Spleen (tissue), 7 donors: ENCODE results near the gene PRIMPOL.
"Not testable (repeated sequence)": the region's sequence is repeated elsewhere in the genome, so short reads cannot be mapped to it uniquely, and the experiment has no call there.

Experiments used
- POLR2A ChIP-seq, 3 donors: fragments of 450-650 bp; IDR thresholded peaks; one replicate each; pipeline ENCODE4 v1.5.1; 2017; ENCODE audit warnings: antibody characterized with exemption in 3 of 3, mild to moderate bottlenecking in 1 of 3
- TF ChIP-seq, protein P1 (sequence below), 11 experiments: fragments of 200-600 bp in 7 of 11; fragments of 450-650 bp in 4 of 11; sonication (generic) in 4 of 11; IDR thresholded peaks in 8 of 11; conservative IDR thresholded peaks in 3 of 11; 1 replicate in 7 of 11; 2 replicates in 4 of 11; pipeline versions ENCODE4 v1.4.0 to v1.8.0; 2016 to 2021; ENCODE audit warnings: antibody characterized with exemption in 11 of 11, inconsistent platforms in 4 of 11, mild to moderate bottlenecking in 1 of 11
- donor health status: DM: no; HTN: no; CAD: no; lungs with moderate emphysema.
- donor health status: DM: no; HTN: no; CAD: no.
- donor health status: DM: no; HTN: no; CAD: no.

DNA sequence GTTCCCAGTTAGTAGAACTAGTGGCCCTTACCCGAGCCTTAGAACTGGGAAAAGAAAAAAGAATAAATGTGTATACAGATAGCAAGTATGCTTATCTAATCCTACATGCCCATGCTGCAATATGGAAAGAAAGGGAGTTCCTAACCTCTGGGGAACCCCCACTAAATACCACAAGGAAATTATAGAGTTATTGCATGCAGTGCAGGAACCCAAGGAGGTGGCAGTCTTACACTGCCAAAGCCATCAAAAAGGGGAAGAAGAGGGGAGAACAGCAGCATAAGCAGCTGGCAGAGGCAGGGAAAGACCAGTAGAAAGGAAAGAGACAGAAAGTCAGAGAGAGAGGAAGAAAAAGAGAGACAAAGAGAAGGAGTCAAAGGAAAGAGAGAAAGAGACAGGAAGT is 90.0 kb downstream of the PRIMPOL start:
- TF ChIP-seq, protein P1, sequence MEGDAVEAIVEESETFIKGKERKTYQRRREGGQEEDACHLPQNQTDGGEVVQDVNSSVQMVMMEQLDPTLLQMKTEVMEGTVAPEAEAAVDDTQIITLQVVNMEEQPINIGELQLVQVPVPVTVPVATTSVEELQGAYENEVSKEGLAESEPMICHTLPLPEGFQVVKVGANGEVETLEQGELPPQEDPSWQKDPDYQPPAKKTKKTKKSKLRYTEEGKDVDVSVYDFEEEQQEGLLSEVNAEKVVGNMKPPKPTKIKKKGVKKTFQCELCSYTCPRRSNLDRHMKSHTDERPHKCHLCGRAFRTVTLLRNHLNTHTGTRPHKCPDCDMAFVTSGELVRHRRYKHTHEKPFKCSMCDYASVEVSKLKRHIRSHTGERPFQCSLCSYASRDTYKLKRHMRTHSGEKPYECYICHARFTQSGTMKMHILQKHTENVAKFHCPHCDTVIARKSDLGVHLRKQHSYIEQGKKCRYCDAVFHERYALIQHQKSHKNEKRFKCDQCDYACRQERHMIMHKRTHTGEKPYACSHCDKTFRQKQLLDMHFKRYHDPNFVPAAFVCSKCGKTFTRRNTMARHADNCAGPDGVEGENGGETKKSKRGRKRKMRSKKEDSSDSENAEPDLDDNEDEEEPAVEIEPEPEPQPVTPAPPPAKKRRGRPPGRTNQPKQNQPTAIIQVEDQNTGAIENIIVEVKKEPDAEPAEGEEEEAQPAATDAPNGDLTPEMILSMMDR (IDR thresholded peaks at IDR 0.05 in 8 of 11, conservative IDR thresholded peaks at IDR 0.05 in 3 of 11) = not testable (repeated sequence)
- TF ChIP-seq POLR2A (IDR thresholded peaks at IDR 0.05) = not testable (repeated sequence)
